Left ventricle myocardium inferior (tissue), 1 donor: ENCODE data around the gene PMVK. TPM values are rescaled to one million over a fixed set of nuclear protein-coding genes. Genes with fewer than 3 reads are reported as not detected.

Experiments used
- DNase-seq: peaks from one replicate; pipeline ENCODE4 v3.0.0-alpha.2; 2020
- H3K27ac ChIP-seq: fragments of 200-600 bp; replicated peaks from 2 replicates; pipeline ENCODE4 v1.8.0; 2021
- H3K27me3 ChIP-seq: fragments of 200-600 bp; 2 replicates; pipeline ENCODE4 v1.8.0; 2021; ENCODE audit warnings: low read depth
- H3K36me3 ChIP-seq: fragments of 200-600 bp; 2 replicates; pipeline ENCODE4 v1.8.0; 2021
- H3K4me1 ChIP-seq: fragments of 200-600 bp; 2 replicates; pipeline ENCODE4 v1.8.0; 2021
- H3K4me3 ChIP-seq: fragments of 200-600 bp; 2 replicates; pipeline ENCODE4 v1.8.0; 2021; ENCODE audit warnings: mild to moderate bottlenecking, moderate library complexity
- H3K9me3 ChIP-seq: fragments of 200-600 bp; replicated peaks from 2 replicates; pipeline ENCODE4 v1.8.0; 2021
- intact Hi-C: fragments of 100-400 bp; cut with micrococcal nuclease; formaldehyde crosslinking; loops from one replicate; pipeline ENCODE4 v1.11.0; 2022
- total RNA-seq: library from RNA; stranded (reverse); fragmentation: NEBNext Ultra II Directional; extraction: Animal tissue kit (Norgen Biotek cat#: 25700); gene quantifications from one replicate; pipeline ENCODE4 v1.2.1, GENCODE V29; 2021
- TF ChIP-seq, protein P1 (sequence below): fragments of 200-600 bp; IDR thresholded peaks from 2 replicates; pipeline ENCODE4 v1.8.0; 2021; ENCODE audit warnings: antibody characterized with exemption, mild to moderate bottlenecking, borderline replicate concordance
- donor health status: DM: no; HTN: yes; CAD: no; lungs with severe emphysema.

PMVK gene
- total RNA-seq, 1 donor from 2014 or later: 46.5 TPM

GRCh38 chr1:154931940-154932487 lies 4.5 kb downstream of the PMVK start:
- Histone ChIP-seq H3K36me3 (peaks cover 19% of the 10 kb centered on the region), H3K27ac (no peak overlapping the region), H3K4me3 (no peak overlapping the region), H3K9me3 (no peaks in the 10 kb centered on the region), H3K4me1 (peaks cover 17% of the 10 kb centered on the region), H3K27me3 (no peaks in the 10 kb centered on the region)
- TF ChIP-seq, protein P1, sequence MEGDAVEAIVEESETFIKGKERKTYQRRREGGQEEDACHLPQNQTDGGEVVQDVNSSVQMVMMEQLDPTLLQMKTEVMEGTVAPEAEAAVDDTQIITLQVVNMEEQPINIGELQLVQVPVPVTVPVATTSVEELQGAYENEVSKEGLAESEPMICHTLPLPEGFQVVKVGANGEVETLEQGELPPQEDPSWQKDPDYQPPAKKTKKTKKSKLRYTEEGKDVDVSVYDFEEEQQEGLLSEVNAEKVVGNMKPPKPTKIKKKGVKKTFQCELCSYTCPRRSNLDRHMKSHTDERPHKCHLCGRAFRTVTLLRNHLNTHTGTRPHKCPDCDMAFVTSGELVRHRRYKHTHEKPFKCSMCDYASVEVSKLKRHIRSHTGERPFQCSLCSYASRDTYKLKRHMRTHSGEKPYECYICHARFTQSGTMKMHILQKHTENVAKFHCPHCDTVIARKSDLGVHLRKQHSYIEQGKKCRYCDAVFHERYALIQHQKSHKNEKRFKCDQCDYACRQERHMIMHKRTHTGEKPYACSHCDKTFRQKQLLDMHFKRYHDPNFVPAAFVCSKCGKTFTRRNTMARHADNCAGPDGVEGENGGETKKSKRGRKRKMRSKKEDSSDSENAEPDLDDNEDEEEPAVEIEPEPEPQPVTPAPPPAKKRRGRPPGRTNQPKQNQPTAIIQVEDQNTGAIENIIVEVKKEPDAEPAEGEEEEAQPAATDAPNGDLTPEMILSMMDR: no peak
- DNase-seq: no peak
- intact Hi-C loops: no loop called here

DNA sequence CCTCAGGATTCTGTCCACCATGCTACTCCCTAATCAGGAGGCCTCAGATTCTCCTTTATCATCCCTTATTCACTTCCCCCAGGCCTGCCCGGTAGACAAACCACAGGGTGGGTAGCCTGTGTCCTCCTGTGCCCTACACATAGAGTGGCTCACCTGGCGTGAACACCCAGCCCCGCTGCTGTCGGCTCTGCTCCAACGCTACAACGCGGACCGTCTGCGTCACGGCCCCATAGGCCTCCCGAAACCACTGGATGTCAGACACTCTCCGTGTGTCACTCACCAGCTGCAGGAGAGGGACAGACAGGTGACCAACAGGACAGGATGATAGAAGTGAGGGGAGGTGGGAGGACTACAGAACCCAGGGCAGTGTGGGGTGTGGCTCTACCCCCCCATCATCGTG lies 10.3 kb downstream of the PMVK start:
- Histone ChIP-seq H3K4me1 (no peaks in the 10 kb centered on the region), H3K36me3 (peaks cover 59% of the 10 kb centered on the region), H3K9me3 (no peaks in the 10 kb centered on the region), H3K4me3 (no peak overlapping the region), H3K27ac (no peak overlapping the region), H3K27me3 (no peaks in the 10 kb centered on the region)
- intact Hi-C loops: no loop called here
- no peak for DNase-seq
- TF ChIP-seq, protein P1: no peak

DNA sequence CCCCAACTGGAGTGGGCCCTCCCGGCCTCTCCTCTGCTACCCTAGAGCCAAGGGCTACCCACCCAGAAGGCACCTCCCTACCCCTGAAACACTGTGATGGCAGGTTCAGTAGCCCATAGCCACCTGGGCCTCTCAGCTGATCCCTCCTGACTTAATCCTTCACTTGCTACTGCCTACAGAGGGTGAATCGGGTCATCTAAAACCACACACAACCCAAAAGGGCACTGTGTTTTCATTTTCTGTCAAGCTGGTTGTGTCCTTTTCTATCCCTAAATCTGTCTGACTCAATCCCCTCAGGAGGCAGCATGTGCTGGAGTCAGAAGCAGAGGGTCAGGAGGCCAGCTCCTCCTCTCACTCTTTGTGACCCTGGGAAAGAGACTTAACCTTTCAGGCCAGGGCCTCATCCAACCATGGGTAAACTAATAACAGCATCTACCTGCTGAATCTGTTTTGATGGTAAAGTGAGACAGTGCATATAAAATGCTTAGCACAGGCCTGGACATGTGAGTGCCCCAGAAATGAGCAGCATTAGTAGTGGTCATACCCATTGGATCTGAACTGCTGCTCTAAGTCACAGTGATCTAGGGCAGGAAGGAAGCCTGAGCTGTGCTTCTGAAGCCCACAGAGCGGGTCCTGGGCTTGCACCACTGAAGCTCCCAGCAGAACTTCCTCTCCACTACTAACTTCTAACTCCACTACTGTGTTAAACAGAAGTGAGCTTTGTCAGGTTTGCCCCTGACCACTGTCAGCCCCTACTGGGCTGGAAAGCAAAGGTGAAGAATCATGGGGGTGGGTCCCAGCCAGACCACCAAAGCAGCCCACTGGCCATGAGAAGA lies 11.0 kb downstream of the PMVK start:
- Histone ChIP-seq H3K27ac (no peak overlapping the region), H3K36me3 (peaks cover 59% of the 10 kb centered on the region), H3K27me3 (no peaks in the 10 kb centered on the region), H3K4me1 (no peaks in the 10 kb centered on the region), H3K9me3 (no peaks in the 10 kb centered on the region), H3K4me3 (no peak overlapping the region)
- DNase-seq: no peak
- TF ChIP-seq, protein P1: no peak
- intact Hi-C loops: no loop called here

- Histone ChIP-seq H3K9me3 (no peaks in the 10 kb centered on the region), H3K27me3 (no peaks in the 10 kb centered on the region), H3K4me3 (no peak overlapping the region), H3K4me1 (no peaks in the 10 kb centered on the region), H3K27ac (no peak overlapping the region), H3K36me3 (peaks cover 50% of the 10 kb centered on the region)
- TF ChIP-seq, protein P1: no peak
- intact Hi-C loops: no loop called here
- DNase-seq: no peak
Measured at GRCh38 chr1:154923695-154924094, 12.8 kb downstream of the PMVK start.

DNA sequence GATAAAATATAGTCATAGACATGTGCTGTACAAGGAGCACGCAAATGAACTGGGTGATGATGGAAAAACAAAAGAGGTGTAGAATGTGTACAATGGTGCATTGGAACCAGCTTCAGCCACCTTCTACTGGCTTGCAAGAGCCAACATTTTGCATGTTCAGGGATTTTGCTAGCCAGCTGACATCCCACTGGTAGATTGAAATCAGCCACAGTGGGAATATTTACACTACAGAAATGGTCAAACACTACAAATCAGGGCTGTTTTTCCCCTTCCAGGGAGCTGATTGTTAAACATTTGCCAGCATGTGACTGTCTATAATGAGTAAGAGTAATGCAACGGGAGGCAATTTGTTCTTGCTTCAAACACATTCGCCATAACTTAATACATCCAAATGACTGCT lies 23.2 kb downstream of the PMVK start:
- no peak for DNase-seq
- TF ChIP-seq, protein P1: no peak
- Histone ChIP-seq H3K27ac (peak overlapping the region; percentile 81), H3K27me3 (no peaks in the 10 kb centered on the region), H3K36me3 (no peaks in the 10 kb centered on the region), H3K4me3 (no peak overlapping the region), H3K4me1 (peaks cover 39% of the 10 kb centered on the region), H3K9me3 (peaks cover 7% of the 10 kb centered on the region)
- intact Hi-C loops: no loop called here
